ENCODE measurements around the gene TRANK1.

Gene TRANK1

GRCh38 chr3:36803091-36803791 lies 141.6 kb downstream of the TRANK1 start:
- DNase-seq (ENCODE audit: low read depth, low spot score): no peak

GRCh38 chr3:36800533-36801116 lies 144.2 kb downstream of the TRANK1 start:
- no peak for DNase-seq (ENCODE audit: low read depth, low spot score)

- no peak for DNase-seq (ENCODE audit: low read depth, low spot score)
Measured at GRCh38 chr3:36796881-36797280, 148.0 kb downstream of the TRANK1 start.

- no peak for DNase-seq (ENCODE audit: low read depth, low spot score)
Measured at GRCh38 chr3:36796161-36796560, 148.7 kb downstream of the TRANK1 start.

GRCh38 chr3:36795622-36796021 lies 149.2 kb downstream of the TRANK1 start:
- no peak for DNase-seq (ENCODE audit: low read depth, low spot score)

- peak; percentile 66 for DNase-seq (ENCODE audit: low read depth, low spot score)
Measured at GRCh38 chr3:36792342-36792741, 152.5 kb downstream of the TRANK1 start.

- DNase-seq (ENCODE audit: low read depth, low spot score): no peak
Measured at GRCh38 chr3:36790765-36791164, 154.1 kb downstream of the TRANK1 start.

GRCh38 chr3:36786921-36787890 lies 157.6 kb downstream of the TRANK1 start:
- no peak for DNase-seq (ENCODE audit: low read depth, low spot score)

- DNase-seq (ENCODE audit: low read depth, low spot score): no peak
Measured at GRCh38 chr3:36784138-36784635, 160.7 kb downstream of the TRANK1 start.

- DNase-seq (ENCODE audit: low read depth, low spot score): no peak
Measured at GRCh38 chr3:36777424-36778218, 167.2 kb downstream of the TRANK1 start.
